SHP77 (cell line): Measurements from ENCODE around the gene KRT23.

ENCODE experiments used
- DNase-seq, 2 experiments: peaks; one replicate each; lab custom pipeline; 2025; lab: John Stamatoyannopoulos, UW

KRT23 gene

DNA sequence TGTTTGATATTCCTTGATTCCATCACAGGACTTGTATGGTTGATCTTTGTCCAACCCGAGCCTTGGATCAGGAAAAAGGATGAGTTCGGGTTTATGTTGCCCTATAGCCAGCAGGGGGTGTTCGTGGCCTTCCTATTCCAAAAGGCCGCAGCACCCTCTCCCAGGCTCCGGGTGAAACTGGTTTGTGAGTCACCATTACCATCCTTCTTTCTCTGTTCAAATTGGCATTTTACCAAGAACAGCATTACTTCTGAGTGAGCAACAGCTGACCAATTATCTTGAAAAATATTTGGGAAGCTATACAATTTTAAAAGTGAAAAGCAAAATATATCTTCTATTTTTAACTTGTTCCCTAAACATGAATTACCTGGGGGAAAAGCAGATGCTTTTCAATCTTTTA lies 28.1 kb downstream of the KRT23 start:
- peak; percentile 65 to 78 for DNase-seq

DNA sequence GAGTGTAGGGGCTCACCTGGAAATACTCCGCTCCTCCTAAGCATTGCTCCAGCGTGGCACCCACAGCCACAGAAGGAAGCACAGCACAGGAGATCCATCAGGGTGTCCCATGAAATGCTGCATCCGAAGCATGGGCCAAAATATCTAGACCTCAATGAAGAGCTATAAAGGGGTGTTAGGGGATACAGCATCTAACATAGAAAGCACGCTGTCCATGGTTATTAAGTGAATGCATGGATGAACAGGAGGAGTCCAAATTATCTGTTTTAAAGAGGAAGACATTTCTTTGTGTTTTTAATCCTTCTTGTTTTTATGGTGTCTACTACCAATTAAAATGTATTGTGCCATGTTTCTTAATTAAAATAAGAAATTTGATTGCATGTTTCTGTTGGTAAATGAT lies 30.8 kb downstream of the KRT23 start:
- no peak for DNase-seq

DNA sequence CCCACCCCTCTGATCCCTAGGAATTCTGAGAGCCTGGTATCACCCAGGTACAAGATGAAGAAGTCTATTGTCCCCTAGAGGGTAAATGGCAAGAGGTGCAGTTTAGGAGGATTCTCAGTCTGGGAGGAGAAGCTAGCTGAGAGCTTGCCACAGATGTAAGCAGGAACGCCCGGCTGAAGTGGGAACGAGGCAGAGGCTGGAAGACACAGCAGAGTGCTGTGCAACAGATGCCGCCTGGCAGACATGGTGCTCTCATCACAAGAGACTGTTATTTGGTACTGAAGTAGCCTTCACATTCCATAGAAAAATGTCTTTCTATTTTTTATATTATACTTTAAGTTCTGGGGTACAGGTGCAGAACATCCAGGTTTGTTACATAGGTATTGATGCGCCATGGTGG lies 32.1 kb downstream of the KRT23 start:
- no peak for DNase-seq

DNA sequence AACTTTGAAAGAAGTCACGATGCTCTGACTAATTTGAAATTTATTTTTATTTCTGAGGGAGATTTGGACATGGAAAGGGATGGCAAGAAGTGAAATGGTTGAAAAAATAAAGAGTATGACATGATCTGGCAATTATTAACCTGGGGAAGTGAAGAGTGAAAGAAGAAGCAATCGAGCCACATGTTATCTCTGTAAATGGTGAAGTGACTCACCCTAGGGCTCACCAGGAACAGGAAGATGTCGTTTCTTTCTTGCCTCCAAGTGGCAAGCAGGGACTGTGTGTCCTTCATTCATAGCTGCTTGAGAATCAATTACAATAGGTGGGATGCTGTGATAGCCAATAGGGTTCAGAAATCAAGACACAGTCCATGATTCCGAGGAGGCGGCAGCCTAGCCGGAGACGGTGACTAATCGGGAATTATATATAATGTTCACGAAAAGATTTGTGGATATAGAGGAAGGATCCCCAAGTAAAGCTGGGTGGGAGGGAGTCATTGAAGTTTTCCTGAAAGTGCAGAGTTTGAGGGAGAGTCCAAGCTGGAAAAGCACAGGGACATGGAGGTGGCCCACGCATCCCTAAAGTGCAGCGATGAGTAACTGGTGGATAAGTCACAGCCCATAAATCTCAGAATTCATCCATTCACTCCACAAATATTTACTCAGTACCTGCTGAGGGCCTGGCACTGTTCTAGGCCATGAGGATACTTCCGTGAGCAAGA lies 34.2 kb downstream of the KRT23 start:
- DNase-seq: peak in 1 of 2 experiments; percentile 8

DNA sequence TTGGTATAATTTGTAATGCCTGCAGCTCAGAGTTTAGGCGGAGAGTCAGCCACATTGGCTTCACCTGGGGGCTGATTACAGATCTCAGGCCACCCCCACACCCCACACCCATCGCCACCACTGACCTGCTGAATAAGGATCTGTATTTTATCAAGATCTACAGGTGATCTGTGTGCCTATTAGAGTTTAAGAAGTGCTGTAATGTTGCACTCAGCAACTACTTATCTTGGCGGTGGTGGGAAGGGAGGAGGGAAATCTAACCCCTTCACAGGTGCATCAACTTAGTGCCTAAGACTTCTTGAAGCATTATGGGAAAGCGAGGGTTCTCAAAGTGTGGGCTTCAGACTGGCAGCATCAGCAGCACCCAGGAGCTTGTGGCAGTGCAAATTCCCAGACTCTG lies 34.9 kb downstream of the KRT23 start:
- no peak for DNase-seq

DNA sequence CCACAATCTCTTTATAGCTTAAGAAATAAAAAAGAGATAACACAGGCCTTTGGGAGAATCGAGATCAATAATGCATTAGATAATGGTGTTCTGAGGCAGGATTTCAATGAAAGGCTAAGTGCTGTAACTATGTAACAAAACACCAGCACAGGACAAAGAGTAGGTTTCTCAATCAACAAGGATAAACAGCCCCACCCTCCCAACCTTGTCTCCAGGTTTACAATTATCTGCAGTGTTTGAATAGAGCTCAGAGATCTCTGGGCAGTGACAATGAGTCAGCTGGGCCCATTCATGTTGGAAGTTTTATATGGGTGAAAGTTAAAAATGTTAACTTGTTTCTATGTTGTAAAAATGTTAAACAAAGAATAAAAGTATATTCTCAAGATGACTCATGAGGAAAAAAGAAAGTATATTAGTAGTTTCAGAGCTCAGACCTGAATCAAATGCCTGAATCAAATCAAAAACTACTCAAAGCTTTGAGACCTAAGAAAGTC lies 35.4 kb downstream of the KRT23 start:
- DNase-seq: no peak

DNA sequence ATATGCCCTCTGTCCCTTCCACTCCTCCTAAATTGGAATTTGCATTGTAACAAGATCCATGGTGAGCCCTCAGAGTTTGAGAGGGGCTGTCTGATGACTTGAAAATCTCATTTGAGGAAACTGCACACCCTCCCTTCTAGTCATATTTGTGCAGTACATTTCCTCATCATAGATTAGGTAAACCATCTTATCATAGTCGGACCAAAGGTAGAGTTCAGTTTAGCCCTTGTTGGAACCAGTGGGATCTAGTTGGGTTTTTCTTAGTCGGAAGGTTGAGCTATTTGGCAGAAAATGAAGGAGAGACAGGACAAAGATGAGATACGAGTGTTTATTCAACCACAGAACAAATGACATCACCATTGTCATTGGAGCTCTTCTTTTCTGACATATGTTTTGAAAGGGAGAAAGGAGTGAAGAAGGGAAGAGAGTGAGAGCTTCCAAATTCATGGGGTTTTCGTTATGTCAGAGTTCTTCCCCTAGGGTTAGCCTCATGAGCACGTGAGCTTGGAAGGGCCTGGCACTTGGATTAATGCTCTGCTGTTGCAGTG lies 36.6 kb downstream of the KRT23 start:
- DNase-seq: no peak

DNA sequence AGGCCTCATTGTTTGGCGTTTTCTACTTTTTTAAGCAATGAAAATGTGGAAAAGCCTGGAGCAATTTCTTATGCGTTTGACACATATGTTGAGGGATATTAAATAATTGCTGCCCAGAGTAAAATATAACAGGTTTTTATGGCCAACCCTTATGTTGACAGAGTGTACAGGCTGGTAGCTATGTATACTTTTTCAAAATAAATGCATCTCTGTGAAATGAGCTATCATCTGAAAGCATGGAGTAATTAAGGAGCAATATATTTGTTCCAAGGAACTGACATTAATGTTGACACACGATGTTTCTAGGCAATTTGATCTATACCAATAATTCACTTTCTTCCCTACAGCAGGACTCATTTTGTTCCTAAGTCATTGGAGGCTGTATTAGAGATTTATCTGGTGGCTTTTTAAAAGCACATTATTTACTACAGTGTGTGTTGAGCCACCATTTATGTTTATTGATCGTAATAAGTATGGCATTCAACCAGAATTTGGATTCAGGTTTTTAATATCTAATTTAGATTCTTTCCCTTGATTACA lies 40.5 kb downstream of the KRT23 start:
- no peak for DNase-seq

DNA sequence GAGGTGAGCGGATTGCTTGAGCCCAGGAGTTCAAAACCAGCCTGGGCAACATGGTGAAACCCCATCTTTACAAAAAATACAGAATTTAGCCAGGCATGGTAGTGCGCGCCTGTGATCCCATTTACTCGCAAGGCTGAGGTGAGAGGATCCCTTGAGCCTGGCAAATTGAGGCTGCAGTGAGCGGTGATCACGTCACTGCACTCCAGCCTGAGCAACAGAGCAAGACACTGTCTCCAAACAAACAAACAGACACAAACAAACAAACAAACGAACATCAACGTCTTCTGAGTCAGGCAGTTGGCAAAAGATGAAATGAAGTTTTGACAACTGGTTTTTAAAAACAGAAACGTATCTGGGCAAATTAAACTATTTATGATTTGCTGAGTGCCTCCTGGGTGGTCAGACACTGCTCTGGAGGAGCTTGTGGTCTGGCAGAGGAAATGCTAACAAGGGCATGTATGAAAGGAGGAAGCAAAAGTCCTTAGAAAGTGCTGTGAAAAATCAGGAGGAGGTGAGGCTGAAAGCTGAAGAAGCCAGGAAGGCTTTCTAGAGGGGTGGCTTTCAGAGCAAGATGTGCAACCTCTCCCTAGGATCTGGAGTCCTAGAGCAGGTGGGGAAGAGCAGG lies 42.2 kb downstream of the KRT23 start:
- no peak for DNase-seq

DNA sequence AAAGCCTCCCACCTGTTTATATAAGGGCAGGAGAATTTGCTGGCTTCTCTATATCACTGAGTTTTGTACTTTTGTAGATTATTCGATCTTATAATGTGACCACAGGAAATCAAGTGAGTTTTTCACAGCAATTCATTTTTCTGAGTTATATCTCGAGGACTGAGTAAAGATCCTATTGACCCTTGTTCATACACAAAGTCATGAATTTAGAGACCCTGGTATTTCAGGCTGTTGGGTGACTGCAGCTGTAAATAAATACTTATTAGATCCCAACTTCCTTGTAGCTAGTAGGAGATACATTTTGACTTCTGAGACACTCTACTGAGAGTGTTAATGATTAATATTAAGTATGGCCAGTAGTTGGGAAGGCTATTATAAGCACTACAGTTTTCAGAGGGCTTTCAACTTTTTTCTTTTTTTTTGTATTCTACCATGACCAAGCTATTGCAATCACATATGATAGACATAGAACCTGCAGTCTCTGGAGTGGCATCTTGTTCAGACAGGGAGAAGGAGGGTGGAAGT lies 49.2 kb downstream of the KRT23 start:
- no peak for DNase-seq

DNA sequence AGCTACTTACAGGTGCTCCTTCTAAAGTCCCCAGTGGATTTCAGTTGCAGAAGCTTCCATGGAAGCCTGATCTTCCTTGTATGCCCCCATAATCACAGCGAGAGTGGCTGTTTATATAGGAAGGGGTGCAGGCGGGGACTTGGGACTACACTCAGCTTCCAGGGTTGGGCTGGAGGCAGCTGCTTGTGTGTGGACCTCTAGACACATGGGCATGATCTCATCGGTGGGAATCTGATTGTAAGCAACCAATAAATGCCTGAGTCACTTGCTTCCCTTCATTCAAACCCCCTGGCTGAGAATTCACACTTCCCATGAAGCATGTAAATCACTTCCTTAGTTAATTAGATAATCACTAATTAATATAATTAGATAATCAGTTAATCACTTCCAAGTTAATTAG lies 51.4 kb downstream of the KRT23 start:
- DNase-seq: no peak

DNA sequence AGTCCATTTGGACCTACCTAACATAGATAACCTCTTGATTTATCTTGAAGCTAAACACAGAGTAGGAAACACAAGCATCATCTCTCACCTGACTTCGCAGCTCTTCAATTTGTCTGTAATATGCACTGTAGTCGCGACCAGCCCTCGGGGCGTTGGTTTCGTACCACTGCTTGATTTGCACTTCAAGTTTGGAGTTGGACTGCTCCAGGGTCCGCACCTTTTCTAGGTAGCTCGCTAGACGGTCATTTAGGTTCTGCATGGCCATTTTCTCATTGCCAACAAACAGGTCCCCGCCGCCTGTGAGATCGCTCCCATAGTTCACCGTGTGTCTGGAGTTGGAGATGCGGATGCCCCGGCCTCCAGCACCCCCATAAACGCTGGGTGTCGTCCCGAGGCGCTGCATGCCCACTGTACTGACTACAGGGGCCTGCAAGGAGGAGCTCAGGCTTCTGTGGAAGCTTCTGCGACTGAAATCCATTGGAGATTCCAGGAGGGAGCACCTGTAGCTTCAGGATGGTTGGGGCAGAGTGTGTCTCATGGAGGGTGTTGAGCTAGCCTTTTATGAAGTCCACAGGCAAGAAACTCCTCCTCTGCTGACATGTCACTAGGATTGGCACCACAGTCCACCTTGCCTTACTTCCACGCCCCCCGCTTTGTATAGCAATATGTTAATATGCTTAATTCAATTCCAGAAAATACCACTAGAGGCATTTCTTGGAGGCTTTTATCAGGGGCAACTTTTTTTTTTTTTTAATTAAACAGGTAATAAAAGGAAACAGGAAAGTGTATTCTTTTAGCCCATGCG lies 52.5 kb downstream of the KRT23 start, which contains the start of gene KRT20:
KRT20 (minus strand) TSS at position 535 of the 805 bp plus-strand sequence; CDS start at position 478, 57 bp downstream.
- DNase-seq: no peak

DNA sequence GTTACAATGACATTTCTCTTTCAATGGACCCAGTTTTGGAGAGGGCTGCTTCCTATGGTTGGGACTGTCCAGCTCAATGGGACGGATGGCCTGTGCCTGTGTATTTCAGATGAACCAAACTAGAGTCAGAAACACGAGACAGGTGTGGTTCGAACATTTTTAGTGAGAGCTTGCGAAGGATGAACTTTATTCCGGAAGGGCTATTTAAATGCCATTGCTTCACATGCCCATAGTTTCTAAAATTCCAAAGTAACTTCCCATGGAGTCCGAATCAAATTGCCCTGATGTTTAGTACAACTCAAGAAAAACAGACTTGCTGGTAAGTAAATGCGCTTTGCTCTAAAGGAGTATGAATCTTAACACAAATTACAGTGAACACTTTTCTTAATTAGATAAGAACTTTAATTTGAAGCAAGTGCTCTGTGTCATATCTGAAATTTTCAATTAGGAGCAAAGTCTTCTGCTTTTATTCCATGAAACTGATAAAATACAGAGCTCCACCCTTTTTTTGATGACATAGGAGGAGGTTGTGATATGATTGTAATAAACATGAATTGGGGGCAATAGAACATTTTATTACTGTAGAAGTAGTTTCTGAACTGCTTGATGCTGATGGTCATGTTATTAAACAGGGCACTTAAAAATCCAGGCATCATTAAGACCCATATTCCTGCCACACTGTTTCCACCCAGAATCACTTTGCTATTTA lies 53.7 kb downstream of the KRT23 start:
- DNase-seq: no peak

DNA sequence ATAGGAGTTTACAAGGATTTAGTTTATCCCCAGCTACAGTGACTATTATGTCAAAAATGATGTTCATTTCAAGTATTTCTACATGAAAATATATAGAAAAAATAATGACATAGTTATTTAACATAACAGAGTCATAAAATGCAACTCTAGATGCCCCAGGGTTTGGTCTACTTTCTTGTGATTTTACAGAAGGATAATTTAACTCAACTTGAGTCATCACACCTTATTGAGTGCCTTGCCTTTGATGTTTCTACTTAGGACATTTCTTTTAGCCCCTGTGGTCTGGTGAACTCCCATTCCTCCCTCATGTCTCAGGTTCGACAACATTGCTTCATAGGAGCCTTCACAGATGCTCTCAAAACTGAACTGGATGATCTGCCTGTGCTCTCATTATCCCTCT lies 54.4 kb downstream of the KRT23 start:
- DNase-seq: no peak

DNA sequence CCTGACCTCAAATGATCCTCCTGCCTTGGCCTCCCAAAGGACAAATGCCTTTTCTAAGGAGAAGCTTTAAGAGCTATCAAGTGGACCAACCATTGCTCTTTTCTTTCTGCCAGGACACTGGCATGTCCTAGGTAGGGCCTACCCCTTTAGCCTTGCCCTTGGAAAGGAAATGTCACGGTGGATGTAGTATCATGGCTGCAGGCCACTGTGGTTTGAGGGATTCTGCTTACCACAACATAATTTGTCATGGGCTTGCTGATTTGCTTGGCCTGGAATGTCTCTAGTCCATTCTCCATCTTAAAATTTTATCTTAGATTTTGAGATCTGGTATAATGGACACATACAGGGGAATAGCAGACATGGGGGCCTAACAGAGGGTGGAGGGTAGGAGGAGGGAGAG lies 58.4 kb downstream of the KRT23 start:
- no peak for DNase-seq

DNA sequence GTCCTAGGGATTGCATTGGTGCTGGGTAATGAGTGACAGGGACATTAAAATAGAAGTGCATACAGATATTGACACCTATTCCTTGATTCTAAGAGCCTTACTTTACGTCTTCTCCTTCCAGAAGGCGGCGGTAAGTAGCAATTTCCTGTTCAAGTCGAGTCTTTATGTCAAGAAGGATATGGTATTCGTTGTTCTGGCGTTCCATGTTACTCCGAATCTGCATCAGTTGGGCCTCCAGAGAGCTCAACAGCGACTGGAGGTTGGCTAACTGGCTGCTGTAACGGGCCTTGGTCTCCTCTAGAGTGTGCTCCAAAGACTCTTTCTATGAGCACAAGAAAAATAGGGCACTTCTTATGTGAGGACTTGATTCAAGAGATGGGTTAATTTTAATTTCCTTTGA lies 59.4 kb downstream of the KRT23 start:
- no peak for DNase-seq

DNA sequence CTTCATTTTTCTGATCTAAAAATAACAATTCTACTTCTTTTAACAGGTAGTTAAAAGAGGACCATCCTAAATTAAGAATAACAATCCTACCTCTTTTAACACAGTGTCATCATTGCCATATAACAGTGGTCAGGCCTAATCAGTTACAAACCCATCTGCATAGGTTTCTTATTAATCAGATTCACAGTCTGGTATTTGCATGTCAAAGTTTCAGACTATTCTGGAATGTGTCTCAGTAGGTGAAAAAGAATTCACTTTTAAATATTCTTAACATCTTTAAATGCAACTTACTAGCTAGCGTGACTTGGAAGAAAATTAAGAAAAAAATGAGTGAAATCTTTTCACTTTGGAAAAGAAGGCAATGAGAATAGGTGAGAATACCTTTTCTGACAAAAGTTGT lies 63.6 kb downstream of the KRT23 start:
- no peak for DNase-seq

DNA sequence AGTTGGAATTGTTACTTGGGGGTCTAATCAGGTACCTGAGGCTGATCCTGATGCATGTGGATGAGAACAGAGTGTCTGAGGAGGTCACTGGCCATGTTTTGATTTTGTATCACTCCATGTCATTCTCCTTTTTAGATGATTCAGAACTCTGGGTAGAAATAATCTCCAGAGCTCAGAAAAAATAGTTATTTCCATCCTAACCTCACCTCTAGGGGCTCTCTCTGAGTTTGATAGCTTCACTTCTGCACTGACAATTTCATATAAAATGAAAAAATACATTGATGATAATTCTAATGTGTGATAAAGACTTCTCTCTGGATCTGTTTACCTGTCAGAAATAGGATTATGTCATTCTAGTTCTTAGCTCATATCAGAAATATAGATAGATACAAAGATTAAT lies 64.2 kb downstream of the KRT23 start:
- no peak for DNase-seq
